Lower leg skin (tissue), 3 donors: ENCODE measurements around the gene SMS.

Experiments
- CTCF ChIP-seq, 3 donors: fragments of 450-650 bp; IDR thresholded peaks; one replicate each; pipeline ENCODE4 v1.5.1; 2016; ENCODE audit warnings: antibody characterized with exemption in 3 of 3, mild to moderate bottlenecking in 3 of 3, moderate library complexity in 2 of 3
- POLR2A ChIP-seq, 2 donors: fragments of 450-650 bp; IDR thresholded peaks; one replicate each; pipeline ENCODE4 v1.6.1; 2016 to 2017; ENCODE audit warnings: antibody characterized with exemption in 2 of 2, mild to moderate bottlenecking in 1 of 2, moderate library complexity in 1 of 2

- TF ChIP-seq CTCF (IDR thresholded peaks at IDR 0.05) (no peak), POLR2A (IDR thresholded peaks at IDR 0.05) (no peak)
Measured at GRCh38 chrX:22035236-22035635, 94.7 kb downstream of the SMS start.
